ENCODE data around the gene ZNF513.

ZNF513 gene

DNA sequence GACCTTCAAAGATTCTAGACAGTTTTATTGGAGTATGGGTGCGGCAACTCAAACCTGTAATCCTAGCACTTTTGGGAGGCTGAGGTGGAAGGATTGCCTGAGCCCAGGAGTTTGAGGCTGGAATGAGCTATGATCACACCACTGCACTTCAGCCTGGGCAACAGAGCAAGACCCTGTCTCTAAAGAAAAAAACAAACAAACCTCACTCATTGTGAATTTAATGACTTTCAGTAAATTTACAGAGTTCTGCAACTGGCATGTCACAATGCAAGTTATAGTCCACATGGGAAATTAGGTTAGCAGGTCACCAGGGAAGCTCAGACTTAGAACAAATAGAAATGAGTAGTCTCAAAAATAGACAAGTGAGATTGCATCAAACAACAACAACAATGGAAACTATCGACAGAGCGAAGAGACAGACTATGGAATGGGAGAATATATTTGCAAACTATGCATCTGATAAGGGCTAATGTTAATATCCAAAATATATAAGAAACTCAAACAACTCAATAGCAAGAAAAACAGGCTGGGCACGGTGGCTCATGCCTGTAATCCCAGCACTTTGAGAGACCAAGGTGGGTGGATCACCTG lies 41.2 kb upstream of the ZNF513 start:
- TF ChIP-seq CTCF (IDR thresholded peaks at IDR 0.05; ENCODE audit: low read depth, low read length), result no peak
- DNase-seq (ENCODE audit: low read depth, low spot score), result no peak
- H3K4me3 ChIP-seq (ENCODE audit: low read depth, low read length), result no peak overlapping the region
- in situ Hi-C loops (cut with HindIII; ENCODE audit: low sequenced_read_pairs), result no loop called here

- TF ChIP-seq CTCF (IDR thresholded peaks at IDR 0.05; ENCODE audit: low read depth, low read length), result no peak
- no peak overlapping the region for H3K4me3 ChIP-seq (ENCODE audit: low read depth, low read length)
- in situ Hi-C loops (cut with HindIII; ENCODE audit: low sequenced_read_pairs), result no loop called here
- DNase-seq (ENCODE audit: low read depth, low spot score), result no peak
These were observed 40.5 kb upstream of the ZNF513 start for GRCh38 chr2:27420996-27421395.

DNA sequence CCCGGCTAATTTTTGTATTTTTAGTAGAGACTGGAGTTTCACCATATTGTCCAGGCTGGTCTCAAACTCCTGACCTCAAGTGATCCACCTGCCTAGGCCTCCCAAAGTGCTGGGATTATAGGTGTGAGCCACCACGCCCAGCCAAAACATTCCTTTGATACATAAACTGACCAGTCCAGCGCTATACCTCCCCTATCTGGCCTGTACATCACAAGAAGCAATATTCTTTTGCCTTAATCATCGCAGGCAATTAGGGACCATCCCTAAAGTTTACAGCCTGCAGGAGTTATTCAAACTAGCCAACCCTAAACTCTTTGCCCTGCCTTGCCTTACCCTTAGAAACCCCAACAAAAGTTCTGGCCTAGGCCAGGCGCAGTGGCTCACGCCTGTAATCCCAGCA lies 35.6 kb upstream of the ZNF513 start:
- H3K4me3 ChIP-seq (ENCODE audit: low read depth, low read length), result no peak overlapping the region
- in situ Hi-C loops (cut with HindIII; ENCODE audit: low sequenced_read_pairs), result no loop called here
- no peak for TF ChIP-seq CTCF (IDR thresholded peaks at IDR 0.05; ENCODE audit: low read depth, low read length)
- DNase-seq (ENCODE audit: low read depth, low spot score), result no peak

GRCh38 chr2:27412419-27413152 lies 32.1 kb upstream of the ZNF513 start:
- in situ Hi-C loops (cut with HindIII; ENCODE audit: low sequenced_read_pairs), result no loop called here
- no peak for DNase-seq (ENCODE audit: low read depth, low spot score)
- no peak overlapping the region for H3K4me3 ChIP-seq (ENCODE audit: low read depth, low read length)
- no peak for TF ChIP-seq CTCF (IDR thresholded peaks at IDR 0.05; ENCODE audit: low read depth, low read length)

- peak; percentile 93 for DNase-seq (ENCODE audit: low read depth, low spot score)
- H3K4me3 ChIP-seq (ENCODE audit: low read depth, low read length), result peak within 1 kb of the TSS; percentile 64
- no peak for TF ChIP-seq CTCF (IDR thresholded peaks at IDR 0.05; ENCODE audit: low read depth, low read length)
- in situ Hi-C loops (cut with HindIII; ENCODE audit: low sequenced_read_pairs), result no loop called here
These were observed 29.0 kb upstream of the ZNF513 start, which contains the start of gene PPM1G for GRCh38 chr2:27409321-27410073. PPM1G (minus strand) TSS chr2:27409591; CDS start chr2:27409422, 169 bp downstream.

- peak overlapping the region; percentile 64 for H3K4me3 ChIP-seq (ENCODE audit: low read depth, low read length)
- no peak for DNase-seq (ENCODE audit: low read depth, low spot score)
- no peak for TF ChIP-seq CTCF (IDR thresholded peaks at IDR 0.05; ENCODE audit: low read depth, low read length)
- in situ Hi-C loops (cut with HindIII; ENCODE audit: low sequenced_read_pairs), result no loop called here
These were observed 28.2 kb upstream of the ZNF513 start for GRCh38 chr2:27408601-27409320.
